ENCODE results near the gene ZBED4. TPM values are rescaled to one million over a fixed set of nuclear protein-coding genes. Genes with fewer than 3 reads are reported as not detected.

ZBED4 gene
- total RNA-seq, 1 experiment from 2014 or later: 21.6 TPM

GRCh38 chr22:49917974-49918910 is 64.6 kb downstream of the ZBED4 start, which contains the start of the genes ALG12 and CRELD2:
Gene ALG12, minus strand, starts transcription at chr22:49918438. Its CDS starts 4,673 bp downstream, at chr22:49913765.
Gene CRELD2, plus strand, starts transcription at chr22:49918634. Its CDS starts 136 bp downstream, at chr22:49918770.
- peak; percentile 95 for ATAC-seq
- peak within 1 kb of the TSS; percentile 93 for H3K27ac ChIP-seq (ENCODE audit: low read depth, low read length)
- DNase-seq (ENCODE audit: low read depth, low spot score): peak; percentile 87
- no peaks in the 10 kb centered on the region for H4K20me1 ChIP-seq (ENCODE audit: insufficient read depth)
- intact Hi-C loops (cut with micrococcal nuclease): loop anchor here (5.0 kb wide), 1 partner anchor 151 kb away; no protein-coding TSS in a partner anchor
- POLR2A ChIA-PET: interaction anchor here (0.6 kb wide), 1 partner anchor 325 kb away, joined by 3 read pairs; no protein-coding TSS in a partner anchor
- peaks cover 7 to 16% of the 10 kb centered on the region in 2 experiments; a peak in 3 of 4 replicates for H3K4me1 ChIP-seq (ENCODE audit: control insufficient read depth in 1 of 2, insufficient read depth in 2 of 2, low read length in 2 of 2)
- H2AFZ ChIP-seq (ENCODE audit: low read depth, low read length, poor library complexity, severe bottlenecking): no peak within 1 kb of the TSS
- peak within 1 kb of the TSS; percentile 96 for H3K4me2 ChIP-seq (ENCODE audit: low read length)
- H3K9ac ChIP-seq (ENCODE audit: low read length): peak within 1 kb of the TSS; percentile 88
- no peaks in the 10 kb centered on the region for H3K27me3 ChIP-seq (ENCODE audit: insufficient read depth, low read length)
- no peaks in the 10 kb centered on the region for H3K9me2 ChIP-seq (ENCODE audit: insufficient read depth)
- CTCF ChIA-PET: interaction anchor here (1.6 to 2.7 kb wide), 3 partner anchors 13 to 151 kb away, joined by 4 to 11 read pairs (median 9); no protein-coding TSS in a partner anchor
- peaks cover 14% of the 10 kb centered on the region; the same call in 1 of the 2 replicates for H3K79me2 ChIP-seq (ENCODE audit: insufficient read depth, low read length)
- no TSS peak for BruUV-seq (replicated peaks)
- peaks cover 0 to 8% of the 10 kb centered on the region in 2 experiments; a peak in 1 of 4 replicates for H3K36me3 ChIP-seq (ENCODE audit: control insufficient read depth in 1 of 2, insufficient read depth in 2 of 2, low read length in 2 of 2)
- H3K9me3 ChIP-seq (ENCODE audit: control insufficient read depth in 1 of 2, insufficient read depth in 1 of 2, low read depth in 1 of 2, low read length in 2 of 2): no peaks in the 10 kb centered on the region
- no peak for TF ChIP-seq EZH2 (IDR thresholded peaks at IDR 0.05)
- TF ChIP-seq ZFX (IDR thresholded peaks at IDR 0.05): peak; percentile 93; the same call in 1 of the 2 replicates
- TF ChIP-seq POLR2A (IDR thresholded peaks at IDR 0.05; ENCODE audit: borderline replicate concordance, extremely low read depth, insufficient read depth, insufficient read length): peak; percentile 61
- TF ChIP-seq SIN3A (IDR thresholded peaks at IDR 0.05; ENCODE audit: low read depth): peak; percentile 55; the same call in 1 of the 2 replicates
- TF ChIP-seq ATF3 (IDR thresholded peaks at IDR 0.05): no peak
- TF ChIP-seq YY1 (IDR thresholded peaks at IDR 0.05; ENCODE audit: extremely low read depth, insufficient replicate concordance, low read depth, low read length): peak; percentile 99
- no peak for TF ChIP-seq JUND (IDR thresholded peaks at IDR 0.05)
- TF ChIP-seq POLR2AphosphoS5 (IDR thresholded peaks at IDR 0.05; ENCODE audit: low read depth, low read length): peak; percentile 59
- TF ChIP-seq, protein P1, sequence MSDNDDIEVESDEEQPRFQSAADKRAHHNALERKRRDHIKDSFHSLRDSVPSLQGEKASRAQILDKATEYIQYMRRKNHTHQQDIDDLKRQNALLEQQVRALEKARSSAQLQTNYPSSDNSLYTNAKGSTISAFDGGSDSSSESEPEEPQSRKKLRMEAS (IDR thresholded peaks at IDR 0.05): peak; percentile 50; the same call in 1 of the 2 replicates
- TF ChIP-seq EGR1 (IDR thresholded peaks at IDR 0.05; ENCODE audit: low read depth): peak; percentile 86
- no peak for TF ChIP-seq CTCF (IDR thresholded peaks at IDR 0.05 in 2 of 3, conservative IDR thresholded peaks at IDR 0.05 in 1 of 3; ENCODE audit: borderline replicate concordance in 1 of 3, insufficient read depth in 1 of 3, low read depth in 2 of 3, low read length in 2 of 3)
- TF ChIP-seq REST (IDR thresholded peaks at IDR 0.05; ENCODE audit: low read depth): no peak
- peak; percentile 12 for TF ChIP-seq TCF7L2 (IDR thresholded peaks at IDR 0.05; ENCODE audit: borderline replicate concordance, extremely low read depth, insufficient read depth, insufficient read length)
- TF ChIP-seq SP1 (IDR thresholded peaks at IDR 0.05; ENCODE audit: low read depth): peak; percentile 80
- no peak for TF ChIP-seq SRF (IDR thresholded peaks at IDR 0.05; ENCODE audit: low read depth)
- H3K4me3 ChIP-seq (replicated peaks in 1 of 2; ENCODE audit: low read depth in 1 of 2, low read length in 2 of 2): peak within 1 kb of the TSS; percentile 76 to 82
- RAD21 ChIA-PET (ENCODE audit: low non-redundant PET in 1 of 2, low total read pairs in 2 of 2, uncharacterized antibody in 2 of 2, unreplicated experiment in 2 of 2): no interaction called here
